Stimulated activated CD4-positive, alpha-beta T cell treated with anti-CD3 and anti-CD28 coated beads, Interleukin-4, amount 100 ng/mL, for 4 hours (primary cell): ENCODE data around the gene TRAF3.
"Not testable (repeated sequence)": the region's sequence is repeated elsewhere in the genome, so short reads cannot be mapped to it uniquely, and the experiment has no call there.

Source experiments
- DNase-seq, 2 experiments: peaks; one replicate each; pipeline ENCODE4 v3.0.0-alpha.2; 2020

Gene TRAF3

DNA sequence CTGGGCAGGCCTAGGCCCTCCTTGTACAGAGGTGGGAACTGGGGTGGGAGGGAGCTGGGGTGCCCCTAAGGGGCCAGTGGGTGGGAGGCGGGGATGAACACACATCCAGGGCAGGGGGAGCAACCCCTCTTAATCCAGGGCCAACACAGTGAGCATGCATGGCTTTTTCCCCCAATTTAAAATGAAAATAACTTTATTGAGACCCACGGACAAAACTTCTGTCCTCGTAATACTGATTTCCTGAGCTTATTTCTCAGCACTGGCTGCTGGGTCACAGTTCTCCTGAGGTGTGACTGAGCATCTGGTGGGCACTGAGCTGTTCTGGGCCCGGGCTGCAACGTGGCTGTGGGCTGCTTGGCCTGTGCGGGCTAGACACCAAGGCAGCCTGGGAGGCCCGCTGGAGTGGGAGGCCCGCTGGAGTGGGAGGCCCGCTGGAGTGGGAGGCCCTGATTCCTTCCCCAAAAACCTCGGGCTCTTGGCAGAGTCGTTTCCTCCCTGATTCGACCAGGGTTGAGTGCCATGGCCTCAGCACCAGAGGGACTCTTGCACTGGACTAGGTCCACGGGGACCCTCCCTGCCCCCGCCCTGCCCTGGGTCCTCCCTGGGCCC, 24.9 kb upstream of the TRAF3 start:
- DNase-seq, result no peak

- no peak for DNase-seq
Measured at GRCh38 chr14:102754370-102755262, 22.6 kb upstream of the TRAF3 start.

DNA sequence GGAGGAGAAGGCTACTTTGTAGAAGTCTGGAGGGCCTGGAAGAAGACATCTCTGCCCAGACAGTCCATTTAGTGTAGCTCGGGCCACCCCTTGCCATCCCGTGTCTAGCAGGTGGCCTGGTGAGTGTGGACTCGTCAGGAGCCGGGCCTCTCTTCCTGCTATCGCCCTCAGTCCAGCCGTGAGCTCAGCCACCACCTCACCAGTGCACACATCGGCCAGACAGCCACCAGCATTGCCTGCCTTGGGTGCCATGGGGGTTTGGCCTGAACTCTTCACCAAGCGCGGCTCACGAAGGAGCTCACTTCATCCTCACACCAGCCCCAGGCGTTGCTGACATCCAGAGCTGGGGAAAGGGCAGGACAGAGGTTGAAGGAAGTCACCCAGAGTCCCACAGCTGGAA, 19.6 kb upstream of the TRAF3 start:
- DNase-seq, result no peak

DNA sequence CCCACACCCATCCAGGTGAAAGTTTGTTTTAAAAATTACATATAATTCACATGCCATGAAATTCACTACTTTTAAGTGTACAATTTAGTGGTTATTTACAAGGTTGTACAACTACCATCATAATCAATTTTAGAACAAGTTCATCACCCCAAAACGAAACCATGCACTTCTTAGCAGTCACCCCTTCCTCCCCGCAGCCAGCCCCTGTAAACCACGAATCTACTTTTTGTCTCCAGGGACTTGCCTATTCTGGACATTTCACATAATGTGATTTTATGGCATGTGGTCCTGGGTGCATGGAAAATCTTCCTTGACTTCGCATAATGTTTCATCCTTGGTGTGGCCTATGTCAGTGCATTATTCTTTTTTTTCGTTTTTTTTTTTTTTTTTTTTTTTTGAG, 19.2 kb upstream of the TRAF3 start:
- no peak for DNase-seq

GRCh38 chr14:102759456-102760187, 17.6 kb upstream of the TRAF3 start:
- DNase-seq, result no peak

DNA sequence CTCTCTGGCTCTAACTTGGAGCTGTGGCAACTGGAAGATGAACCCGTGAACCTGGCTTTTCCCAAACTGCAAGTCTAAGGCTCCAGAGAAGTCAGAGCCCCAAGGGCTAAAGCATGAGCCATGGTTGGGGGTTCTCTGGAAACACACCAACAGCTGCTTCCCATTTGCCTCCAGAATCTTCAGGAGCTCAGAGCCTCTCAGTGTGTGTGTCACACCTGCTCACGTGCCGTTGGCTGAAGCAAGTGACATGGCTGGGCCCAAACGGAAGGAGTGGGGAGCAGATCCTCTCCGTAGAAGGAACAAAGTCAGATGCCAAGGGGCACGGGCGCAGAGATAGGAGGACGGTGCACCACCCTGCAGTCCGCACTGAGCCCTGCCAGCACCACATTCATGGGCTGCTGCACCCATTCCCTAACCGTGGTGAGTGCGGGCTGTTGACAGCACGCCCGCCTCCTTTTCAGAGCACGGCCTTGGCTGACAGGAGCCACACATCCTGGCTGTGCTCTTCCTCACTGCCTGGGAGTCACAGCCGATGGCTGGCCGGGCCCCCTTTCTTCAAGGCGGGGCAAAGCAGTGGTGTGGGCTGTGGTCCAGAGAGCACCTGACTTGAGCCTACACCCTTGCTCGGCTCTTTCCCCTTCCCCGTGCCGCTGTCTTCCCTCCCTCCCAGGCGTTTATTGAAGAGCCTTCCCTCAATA, 16.6 kb upstream of the TRAF3 start:
- no peak for DNase-seq

- DNase-seq, result no peak
Measured at GRCh38 chr14:102761206-102761605, 16.0 kb upstream of the TRAF3 start.

GRCh38 chr14:102764220-102764671, 13.0 kb upstream of the TRAF3 start:
- no peak for DNase-seq

DNA sequence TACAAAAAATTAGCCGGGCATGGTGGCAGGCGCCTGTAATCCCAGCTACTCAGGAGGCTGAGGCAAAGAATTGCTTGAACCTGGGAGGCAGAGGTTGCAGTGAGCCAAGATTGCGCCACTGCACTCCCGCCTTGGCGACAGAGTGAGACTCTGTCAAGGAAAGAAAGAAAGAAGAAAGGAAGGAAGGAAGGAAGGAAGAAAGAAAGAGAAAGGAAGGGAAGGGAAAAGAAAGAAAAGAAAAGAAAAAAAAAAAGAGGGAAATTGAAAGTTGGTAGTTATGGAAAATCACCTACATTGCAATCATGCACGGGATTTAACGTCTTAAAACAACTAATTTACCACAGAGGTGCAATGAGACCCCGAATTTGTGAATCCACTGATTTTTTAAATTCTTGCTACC, 11.5 kb upstream of the TRAF3 start:
- not testable (repeated sequence) for DNase-seq

DNA sequence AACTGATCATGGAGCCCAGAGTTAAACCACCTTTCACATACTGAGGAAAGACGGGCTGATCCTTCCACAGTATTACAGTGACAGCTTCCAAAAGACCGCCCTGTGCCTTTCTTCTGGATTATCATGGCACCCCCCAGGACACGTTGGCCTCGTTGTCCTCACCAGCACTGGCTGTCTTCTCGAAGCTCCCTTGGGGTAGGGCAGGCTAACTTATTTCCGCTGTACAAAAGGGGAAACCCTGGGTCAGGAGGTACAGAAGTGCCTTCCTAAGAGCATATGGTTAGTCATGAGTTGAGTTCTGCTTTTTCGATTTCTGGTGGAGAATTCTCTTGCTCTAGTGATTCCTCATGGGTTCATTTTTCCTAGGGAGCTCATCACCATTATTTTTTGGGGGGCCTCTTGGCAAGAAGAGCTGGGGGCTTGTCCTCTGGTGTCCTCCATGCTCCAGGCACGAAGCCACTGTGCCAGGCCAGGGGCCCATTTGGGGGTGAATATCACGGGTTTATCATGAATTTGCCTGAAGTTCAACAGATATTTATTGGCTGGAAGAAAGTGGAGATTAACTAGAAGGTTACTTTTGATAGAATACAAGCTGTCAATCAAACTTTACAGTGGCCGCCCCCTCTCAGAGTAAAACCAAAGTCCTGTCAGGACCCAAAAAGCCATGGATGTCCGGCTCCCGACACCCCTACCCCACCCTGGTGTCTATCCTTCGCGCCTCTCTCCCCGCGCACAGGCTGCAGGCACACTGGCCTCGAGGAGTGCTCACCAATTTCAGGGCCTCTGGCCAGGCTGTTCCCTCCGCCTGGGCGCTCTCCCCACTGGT, 8.8 kb upstream of the TRAF3 start:
- DNase-seq, result no peak

- no peak for DNase-seq
Measured at GRCh38 chr14:102769049-102769327, 8.3 kb upstream of the TRAF3 start.

DNA sequence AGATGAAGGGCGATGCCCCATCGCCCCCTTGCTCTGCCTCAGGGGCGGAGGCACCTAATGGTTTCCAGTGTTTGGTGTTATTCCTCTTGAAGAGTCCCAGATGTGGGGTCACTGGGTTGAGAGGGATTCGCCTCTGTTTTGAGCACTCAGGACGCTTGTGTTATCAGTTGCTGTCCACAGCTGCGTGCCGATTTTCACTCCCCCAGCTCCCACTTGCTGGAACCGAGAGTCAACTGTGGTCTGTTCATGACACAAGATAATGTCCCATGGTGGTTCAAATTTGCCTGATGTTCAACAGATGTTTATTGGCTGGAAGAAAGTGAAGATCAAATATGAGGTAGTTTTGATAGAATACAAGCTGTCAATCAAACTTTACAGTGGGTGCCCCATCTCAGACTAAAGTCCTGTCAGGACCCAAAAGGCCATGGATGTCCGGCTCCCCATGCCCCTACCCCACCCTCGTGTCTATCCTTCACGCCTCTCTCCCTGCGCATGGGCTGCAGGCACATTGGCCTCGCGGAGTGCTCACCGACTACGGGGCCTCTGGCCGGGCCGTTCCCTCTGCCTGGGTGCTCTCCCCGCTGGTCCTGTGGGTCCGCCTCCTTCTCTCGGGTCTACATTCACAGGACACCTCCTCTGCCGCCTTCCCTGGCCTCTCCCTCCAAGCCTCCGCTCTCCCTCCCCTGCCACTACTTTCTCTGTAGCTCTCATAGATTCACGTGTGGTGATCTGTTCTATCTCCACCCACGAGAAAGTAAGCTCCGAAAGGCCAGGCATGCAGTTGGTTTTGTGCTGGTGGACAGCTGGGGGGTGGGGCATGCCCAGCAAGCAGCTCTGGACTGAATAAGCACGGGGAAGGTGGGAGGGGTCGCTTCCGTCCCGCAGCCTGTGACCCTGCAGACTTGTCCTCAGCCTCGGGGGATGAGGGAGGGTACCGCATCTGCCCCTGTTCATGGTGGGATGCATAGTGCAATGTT, 6.8 kb upstream of the TRAF3 start:
- no peak for DNase-seq

GRCh38 chr14:102771144-102771543, 6.1 kb upstream of the TRAF3 start:
- no peak for DNase-seq

GRCh38 chr14:102772781-102773570, 4.3 kb upstream of the TRAF3 start:
- DNase-seq, result no peak

- peak; percentile 23 to 53 for DNase-seq
Measured at GRCh38 chr14:102774391-102775153, 2.7 kb upstream of the TRAF3 start.

GRCh38 chr14:102775855-102776760, 1.1 kb upstream of the TRAF3 start:
- no peak for DNase-seq

- peak; percentile 11 to 16 for DNase-seq
Measured at GRCh38 chr14:102777711-102778337, 575 bp downstream of the TRAF3 start.
